ENCODE measurements around the gene C1orf87. TPM values are rescaled to one million over a fixed set of nuclear protein-coding genes. Genes with fewer than 3 reads are reported as not detected.

C1orf87 gene
- total RNA-seq, 1 experiment from 2014 or later = 0.33 TPM

GRCh38 chr1:59949648-59950047 lies 123.9 kb downstream of the C1orf87 start:
- H4K8ac ChIP-seq (replicated peaks; ENCODE audit: insufficient read length, low read depth, low read length) = no peak overlapping the region
- no peak overlapping the region for H3K18ac ChIP-seq (ENCODE audit: insufficient read length, low read depth, low read length)
- no peak overlapping the region for H3K4ac ChIP-seq (ENCODE audit: low read depth, low read length)
- no peak overlapping the region for H2BK120ac ChIP-seq (ENCODE audit: low read depth, low read length, poor library complexity, severe bottlenecking)
- no peak for DNase-seq
- TF ChIP-seq CTCF (conservative IDR thresholded peaks at IDR 0.05) = no peak
- no peak overlapping the region for H2BK15ac ChIP-seq (ENCODE audit: low read depth, low read length)
- Mint-ChIP-seq H3K4me1 (no peaks in the 10 kb centered on the region), H3K27ac (no peak overlapping the region), H3K36me3 (ENCODE audit: insufficient read depth in 1 of 3, low read depth in 3 of 3) (no peaks in the 10 kb centered on the region), H3K9me3 (no peaks in the 10 kb centered on the region), H3K27me3 (ENCODE audit: low read depth) (no peaks in the 10 kb centered on the region; the same call in 1 of the 2 replicates), H3K4me3 (no peak overlapping the region)
- H3K27ac ChIP-seq (ENCODE audit: insufficient read length, low read depth, low read length) = no peak overlapping the region
- H2AFZ ChIP-seq (ENCODE audit: low read length) = no peak overlapping the region
- no peak overlapping the region for H3K56ac ChIP-seq (ENCODE audit: insufficient read length, low read depth, low read length)
- no peak overlapping the region for H4K91ac ChIP-seq (ENCODE audit: insufficient read length, low read depth, low read length)
- no peak overlapping the region for H3T11ph ChIP-seq (ENCODE audit: low read length)
- no peak overlapping the region for H2BK20ac ChIP-seq (ENCODE audit: low read depth, low read length, poor library complexity, severe bottlenecking)
- no peak overlapping the region for H2BK12ac ChIP-seq (ENCODE audit: insufficient read length, low read depth, low read length)
- no peak overlapping the region for H3K14ac ChIP-seq (ENCODE audit: insufficient read depth, low read length)
- no peak overlapping the region for H2BK5ac ChIP-seq (ENCODE audit: insufficient read length, low read length)
- H2AK5ac ChIP-seq (ENCODE audit: insufficient read length, low read length) = no peak overlapping the region
- H3K9me3 ChIP-seq (ENCODE audit: control insufficient read depth, low read depth, low read length) = no peaks in the 10 kb centered on the region
- H4K20me1 ChIP-seq (ENCODE audit: control insufficient read depth, insufficient read depth, insufficient read length) = no peaks in the 10 kb centered on the region
- no peak overlapping the region for H4K5ac ChIP-seq (ENCODE audit: insufficient read length, low read depth, low read length)
- H3K4me2 ChIP-seq (ENCODE audit: insufficient read depth, insufficient read length, low read length) = no peak overlapping the region
- no peak overlapping the region for H3K9ac ChIP-seq (ENCODE audit: extremely low read depth, insufficient read length, low read length)
- no peaks in the 10 kb centered on the region for H3K79me1 ChIP-seq (ENCODE audit: insufficient read depth, low read depth, low read length, poor library complexity, severe bottlenecking)
- H3K23ac ChIP-seq (ENCODE audit: insufficient read length, low read depth, low read length) = no peak overlapping the region
- H3K23me2 ChIP-seq (ENCODE audit: insufficient read length, low read depth, low read length, poor library complexity, severe bottlenecking) = no peaks in the 10 kb centered on the region
- no peaks in the 10 kb centered on the region for H3K79me2 ChIP-seq (ENCODE audit: insufficient read depth, low read length)
- no peaks in the 10 kb centered on the region for H3K4me1 ChIP-seq (ENCODE audit: insufficient read depth, low read length)
- H3K27me3 ChIP-seq (ENCODE audit: insufficient read depth, low read length) = no peaks in the 10 kb centered on the region
